WI38 (cell line): ENCODE results near the gene RBBP4.

ENCODE experiments used
- H3K4me3 ChIP-seq: 2 replicates; pipeline ENCODE4 v1.5.1; 2011; ENCODE audit warnings: low read depth, mild to moderate bottlenecking, control low read depth, low read length
- TF ChIP-seq, protein P1 (sequence below): IDR thresholded peaks from 2 replicates; pipeline ENCODE4 v1.5.1; 2012; ENCODE audit warnings: low read depth, mild to moderate bottlenecking, control low read depth, low read length

Gene RBBP4

DNA sequence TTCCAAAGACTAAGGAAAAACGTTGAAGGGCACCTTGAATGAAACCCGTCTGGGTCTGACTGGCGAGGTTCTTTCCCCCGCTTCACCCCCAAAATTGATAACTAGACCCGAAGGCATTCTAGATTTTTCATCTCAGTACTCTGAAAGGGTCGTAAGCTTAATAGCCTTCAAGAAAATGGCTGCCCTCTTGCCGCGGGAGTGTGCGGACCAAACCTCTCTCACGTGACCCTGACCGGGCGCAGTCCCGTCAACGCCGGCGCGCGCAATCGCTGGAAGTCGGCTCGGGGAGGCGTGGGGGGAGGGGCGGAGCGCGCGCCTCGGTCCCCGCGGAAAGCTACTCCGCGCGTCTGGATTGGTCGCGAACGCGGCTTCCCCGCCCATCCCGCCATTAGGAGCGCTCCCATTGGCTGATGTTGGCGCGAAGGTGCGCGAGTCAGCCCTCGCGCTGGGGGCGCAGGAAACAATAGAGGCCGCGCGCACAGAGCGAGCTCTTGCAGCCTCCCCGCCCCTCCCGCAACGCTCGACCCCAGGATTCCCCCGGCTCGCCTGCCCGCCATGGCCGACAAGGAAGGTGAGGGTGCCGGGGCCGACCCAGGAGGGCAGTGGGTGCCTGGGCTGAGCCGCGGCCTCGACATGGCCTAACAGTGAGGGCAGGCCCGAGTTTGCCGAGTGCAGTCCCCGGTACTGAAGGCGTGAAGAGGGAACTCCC is at the start of gene RBBP4:
RBBP4 (plus strand) TSS at position 457 of the 709 bp plus-strand sequence; CDS start at position 556, 99 bp downstream.
- H3K4me3 ChIP-seq, result peak within 1 kb of the TSS; percentile 75
- TF ChIP-seq, protein P1, sequence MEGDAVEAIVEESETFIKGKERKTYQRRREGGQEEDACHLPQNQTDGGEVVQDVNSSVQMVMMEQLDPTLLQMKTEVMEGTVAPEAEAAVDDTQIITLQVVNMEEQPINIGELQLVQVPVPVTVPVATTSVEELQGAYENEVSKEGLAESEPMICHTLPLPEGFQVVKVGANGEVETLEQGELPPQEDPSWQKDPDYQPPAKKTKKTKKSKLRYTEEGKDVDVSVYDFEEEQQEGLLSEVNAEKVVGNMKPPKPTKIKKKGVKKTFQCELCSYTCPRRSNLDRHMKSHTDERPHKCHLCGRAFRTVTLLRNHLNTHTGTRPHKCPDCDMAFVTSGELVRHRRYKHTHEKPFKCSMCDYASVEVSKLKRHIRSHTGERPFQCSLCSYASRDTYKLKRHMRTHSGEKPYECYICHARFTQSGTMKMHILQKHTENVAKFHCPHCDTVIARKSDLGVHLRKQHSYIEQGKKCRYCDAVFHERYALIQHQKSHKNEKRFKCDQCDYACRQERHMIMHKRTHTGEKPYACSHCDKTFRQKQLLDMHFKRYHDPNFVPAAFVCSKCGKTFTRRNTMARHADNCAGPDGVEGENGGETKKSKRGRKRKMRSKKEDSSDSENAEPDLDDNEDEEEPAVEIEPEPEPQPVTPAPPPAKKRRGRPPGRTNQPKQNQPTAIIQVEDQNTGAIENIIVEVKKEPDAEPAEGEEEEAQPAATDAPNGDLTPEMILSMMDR, result no peak

DNA sequence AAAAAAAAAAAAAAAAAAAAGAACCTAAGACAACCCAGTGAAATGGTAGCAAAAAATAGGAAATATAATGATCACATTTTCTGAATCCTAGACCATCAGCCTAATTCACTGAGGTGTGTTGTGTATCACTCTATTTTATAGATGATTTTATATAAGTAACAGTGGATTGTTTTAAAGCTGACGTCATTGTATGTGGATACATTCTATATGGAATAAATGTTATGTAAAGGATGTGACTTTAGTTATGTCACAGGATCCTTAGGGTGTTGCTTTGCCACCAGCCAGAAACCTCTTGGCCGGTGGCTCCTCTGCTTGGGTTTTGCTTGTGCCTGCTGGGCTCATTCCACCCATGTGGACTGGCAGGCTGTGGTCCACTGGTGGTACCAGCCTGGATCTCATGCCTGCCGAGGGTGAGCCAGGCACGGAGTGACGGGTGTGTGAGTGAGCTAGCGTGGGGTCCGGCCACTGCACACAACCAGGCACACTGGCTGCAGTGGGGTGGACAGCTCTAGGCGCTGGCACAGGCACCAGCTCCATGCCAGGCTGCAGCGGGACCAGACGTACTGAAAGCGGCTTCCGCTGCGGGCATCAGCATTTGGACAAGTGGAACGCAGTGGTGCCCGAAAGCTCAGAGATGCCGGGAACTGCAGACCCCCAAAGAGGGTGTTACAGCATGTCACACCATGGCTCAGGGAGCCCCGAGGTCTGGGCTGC is 45.1 kb upstream of the RBBP4 start:
- TF ChIP-seq, protein P1, result no peak
- no peak overlapping the region for H3K4me3 ChIP-seq

DNA sequence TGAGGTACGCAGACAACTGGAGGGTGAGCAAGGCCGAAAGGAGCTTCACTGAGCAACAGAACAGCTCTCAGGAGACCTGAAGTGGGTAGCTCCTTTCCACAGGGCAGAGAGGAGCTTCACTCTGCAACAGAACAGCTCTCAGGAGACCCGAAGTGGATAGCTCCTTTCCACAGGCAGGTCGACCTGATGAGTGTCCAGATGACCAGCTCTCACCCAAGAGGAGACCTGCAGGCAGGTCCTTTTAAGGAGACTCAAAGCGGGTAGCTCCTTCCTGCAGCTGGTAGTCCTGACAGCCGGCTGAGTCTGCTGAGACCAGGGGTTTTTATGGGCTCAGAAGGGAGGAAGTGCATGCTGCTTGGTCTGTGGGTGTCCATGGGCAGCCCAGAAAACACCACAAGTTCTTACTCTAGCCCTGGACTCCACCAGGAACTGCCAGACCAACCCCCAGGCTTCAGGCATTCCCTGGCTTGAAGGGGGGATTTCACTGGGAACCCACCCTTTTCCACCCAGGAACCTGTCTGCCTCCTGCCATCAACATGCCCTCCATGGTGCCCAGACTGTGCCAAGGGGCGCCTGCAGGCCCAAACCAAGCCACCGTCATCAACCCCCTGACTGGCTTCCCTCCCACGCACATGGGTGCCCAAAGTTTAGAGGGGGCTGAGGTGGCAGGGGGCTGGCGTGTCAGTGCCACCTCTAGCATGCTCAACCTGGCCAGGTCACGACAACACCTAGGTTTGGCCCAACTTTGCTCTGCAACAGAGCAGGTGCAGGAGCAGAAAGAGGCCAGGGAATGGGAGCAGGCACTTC is 44.2 kb upstream of the RBBP4 start:
- no peak overlapping the region for H3K4me3 ChIP-seq
- TF ChIP-seq, protein P1, result no peak

DNA sequence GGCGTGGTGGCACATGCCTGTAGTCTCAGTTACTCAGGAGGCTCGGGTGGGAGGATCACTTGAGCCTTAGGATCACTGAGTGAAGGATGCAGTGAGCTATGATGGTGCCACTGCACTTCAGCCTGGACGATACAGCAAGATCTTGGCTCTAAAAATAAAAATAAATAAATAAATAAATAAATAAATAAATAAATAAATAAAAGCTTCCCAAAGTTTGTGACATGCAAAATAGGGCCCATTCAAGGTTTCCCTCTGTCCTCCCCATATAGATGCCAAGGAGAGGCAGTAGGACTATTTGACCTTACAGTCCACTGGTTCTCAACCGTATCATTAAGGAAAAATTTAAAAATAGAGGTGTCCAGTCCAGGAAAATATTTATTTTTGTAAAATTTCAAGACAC is 41.8 kb upstream of the RBBP4 start:
- TF ChIP-seq, protein P1, result no peak
- H3K4me3 ChIP-seq, result no peak overlapping the region

DNA sequence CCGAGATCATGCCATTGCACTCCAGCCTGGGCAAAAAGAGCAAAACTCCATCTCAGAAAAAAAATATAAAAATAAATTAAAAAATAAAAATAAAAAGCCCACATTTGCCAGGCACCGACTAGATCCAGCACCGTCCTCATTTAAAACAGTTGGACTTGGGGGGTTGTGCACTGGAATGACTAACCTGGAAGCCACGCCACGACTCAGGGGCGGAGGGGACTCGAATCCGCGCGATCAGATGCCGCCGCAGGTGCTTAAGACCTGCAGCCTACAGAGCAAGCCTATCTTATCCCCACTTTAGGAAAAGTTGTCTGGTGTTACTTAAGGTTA is 39.2 kb upstream of the RBBP4 start:
- peak overlapping the region; percentile 57 for H3K4me3 ChIP-seq

DNA sequence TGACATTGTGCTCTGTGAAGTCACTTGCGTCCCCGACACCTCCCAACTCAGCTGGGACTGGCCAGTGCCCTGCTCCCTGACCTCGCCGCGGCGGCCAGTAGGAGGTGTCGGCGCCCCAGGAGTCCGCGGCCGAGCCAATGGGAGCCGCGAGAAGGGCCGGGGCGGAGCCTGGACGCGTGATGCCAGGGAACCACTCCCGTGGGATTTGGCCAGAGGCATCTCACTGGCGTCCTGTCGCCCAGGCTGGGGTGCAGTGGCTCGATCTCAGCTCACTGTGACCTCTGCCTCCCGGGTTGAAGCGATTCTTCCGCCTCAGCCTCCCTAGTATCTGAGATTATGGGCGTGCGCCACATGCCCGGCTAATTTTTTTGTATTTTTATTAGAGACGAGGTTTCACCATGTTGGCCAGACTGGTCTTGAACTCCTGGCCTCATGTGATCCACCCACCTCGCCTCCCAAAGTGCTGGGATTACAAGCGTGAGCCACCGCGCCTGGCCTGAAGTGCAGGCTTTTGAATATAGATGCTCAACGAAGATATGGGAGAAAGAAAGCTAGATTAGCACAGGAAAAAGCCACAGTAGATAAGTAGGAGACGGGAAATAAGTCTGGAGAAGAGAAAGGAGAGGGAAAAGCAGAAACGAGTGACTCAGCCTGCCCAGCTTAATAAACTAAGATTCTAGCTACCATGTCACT is 38.7 kb upstream of the RBBP4 start:
- TF ChIP-seq, protein P1, result no peak; the same call in 1 of the 2 replicates
- peak overlapping the region; percentile 57 for H3K4me3 ChIP-seq

More for the DNA sequence above, 39.2 kb upstream of the RBBP4 start:
- TF ChIP-seq, protein P1, result no peak
